Stimulated activated CD4-positive, alpha-beta T cell treated with anti-CD3 and anti-CD28 coated beads, Interleukin-4, amount 100 ng/mL, for 24 hours (primary cell): ENCODE measurements around the gene CD163L1.
"Not testable (repeated sequence)": the region's sequence is repeated elsewhere in the genome, so short reads cannot be mapped to it uniquely, and the experiment has no call there.

Experiments
- DNase-seq: peaks from one replicate; pipeline ENCODE4 v3.0.0-alpha.2; 2020

CD163L1 gene

GRCh38 chr12:7403466-7403865, 40.5 kb downstream of the CD163L1 start:
- DNase-seq = no peak

DNA sequence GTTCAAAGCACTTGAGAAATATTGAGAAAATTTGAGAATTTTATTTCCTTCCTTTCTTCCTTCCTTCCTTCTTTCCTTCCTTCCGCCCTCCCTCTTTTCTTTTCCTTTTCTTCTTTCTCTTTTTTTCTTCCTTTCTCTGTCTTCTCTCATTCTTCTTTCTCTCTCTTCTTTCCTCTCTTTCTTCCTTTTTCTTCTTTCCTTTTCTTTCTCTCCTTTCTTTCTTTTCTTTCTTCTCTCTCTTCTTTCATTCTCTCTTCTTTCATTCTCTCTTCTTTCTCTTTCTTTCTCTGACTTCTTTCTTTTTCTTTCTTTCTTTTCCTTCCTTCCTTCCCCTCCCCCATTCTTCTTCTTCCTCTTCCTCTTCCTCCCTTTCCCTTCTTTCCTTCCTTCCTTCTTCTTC, 44.9 kb downstream of the CD163L1 start:
- DNase-seq = no peak

GRCh38 chr12:7396418-7396817, 47.5 kb downstream of the CD163L1 start:
- no peak for DNase-seq

DNA sequence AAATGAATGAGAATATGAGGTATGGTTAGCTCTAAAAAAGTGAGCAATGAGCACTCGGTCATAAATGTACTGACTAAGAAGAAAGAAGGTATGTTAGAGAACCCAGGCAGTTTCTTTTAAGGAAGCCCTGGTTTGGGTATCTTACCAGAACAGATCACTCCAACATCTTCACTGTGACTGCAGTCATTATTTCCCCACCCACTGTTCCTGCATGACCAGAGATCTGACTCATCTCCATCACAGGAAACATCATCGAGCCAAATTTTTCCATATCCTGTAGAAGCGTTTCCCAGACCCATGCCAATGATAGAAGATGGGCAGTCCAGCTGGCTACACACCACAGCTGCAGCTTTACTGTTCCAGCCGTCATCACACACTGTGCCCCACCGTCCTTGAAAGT, 48.0 kb downstream of the CD163L1 start:
- no peak for DNase-seq

GRCh38 chr12:7387289-7387688, 56.7 kb downstream of the CD163L1 start:
- no peak for DNase-seq

GRCh38 chr12:7383157-7383556, 60.8 kb downstream of the CD163L1 start:
- no peak for DNase-seq

DNA sequence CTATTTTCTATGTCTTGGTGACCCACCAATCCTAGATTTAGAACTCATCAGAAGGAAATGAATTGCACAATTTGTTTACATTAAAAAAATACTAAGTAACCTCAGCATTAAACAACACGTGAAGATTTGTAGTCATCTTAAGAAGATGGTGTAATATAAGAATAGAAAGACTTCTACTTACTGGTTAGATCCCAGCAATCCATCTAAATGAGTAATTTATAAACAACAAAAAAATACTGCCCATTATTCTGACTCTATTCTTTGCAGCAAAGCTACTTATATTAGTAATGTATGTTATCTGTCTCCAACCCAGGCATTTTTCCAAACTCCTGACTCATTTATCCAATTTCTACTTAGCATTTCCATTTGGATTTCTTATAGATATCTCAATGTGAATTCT, 67.8 kb downstream of the CD163L1 start:
- DNase-seq = no peak

DNA sequence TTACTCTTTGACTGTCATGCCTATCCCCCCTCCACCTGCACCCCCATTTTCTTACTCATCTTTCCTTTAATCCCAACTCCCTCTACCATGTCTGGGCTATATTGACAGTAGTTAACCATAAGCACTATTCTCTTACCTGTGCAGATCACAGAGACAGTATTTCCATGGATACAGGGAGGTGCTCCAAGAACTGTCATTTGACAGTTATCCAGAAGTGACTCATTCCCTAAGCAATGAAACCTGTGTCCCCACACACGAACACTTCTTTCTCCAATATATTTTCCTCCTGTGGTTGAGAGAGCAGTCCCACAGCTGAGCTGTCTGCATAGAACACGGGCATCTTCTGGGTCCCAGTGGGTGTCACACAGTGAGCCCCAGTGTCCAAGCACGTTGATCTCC, 68.8 kb downstream of the CD163L1 start:
- no peak for DNase-seq

- DNase-seq = no peak
Observed at GRCh38 chr12:7374423-7375144, 69.4 kb downstream of the CD163L1 start.

DNA sequence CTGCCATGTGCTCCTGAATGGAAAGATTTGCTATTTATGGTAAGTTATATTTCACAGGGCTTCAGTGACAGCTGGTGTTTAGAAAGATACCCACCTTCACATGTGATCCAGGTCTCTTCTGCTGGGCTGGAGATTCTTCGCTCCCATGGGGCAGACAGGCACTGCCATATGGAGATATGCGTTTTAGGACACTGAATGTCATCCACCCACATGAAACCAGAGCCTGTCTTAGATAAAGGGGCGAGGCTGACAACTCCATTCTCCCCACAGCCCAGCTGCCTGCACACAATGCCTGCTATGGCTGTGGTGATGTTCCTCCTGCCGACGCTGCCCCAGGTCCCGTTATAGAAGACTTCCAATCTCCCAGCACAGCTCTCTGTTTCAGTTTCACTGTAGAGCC, 70.7 kb downstream of the CD163L1 start:
- no peak for DNase-seq

DNA sequence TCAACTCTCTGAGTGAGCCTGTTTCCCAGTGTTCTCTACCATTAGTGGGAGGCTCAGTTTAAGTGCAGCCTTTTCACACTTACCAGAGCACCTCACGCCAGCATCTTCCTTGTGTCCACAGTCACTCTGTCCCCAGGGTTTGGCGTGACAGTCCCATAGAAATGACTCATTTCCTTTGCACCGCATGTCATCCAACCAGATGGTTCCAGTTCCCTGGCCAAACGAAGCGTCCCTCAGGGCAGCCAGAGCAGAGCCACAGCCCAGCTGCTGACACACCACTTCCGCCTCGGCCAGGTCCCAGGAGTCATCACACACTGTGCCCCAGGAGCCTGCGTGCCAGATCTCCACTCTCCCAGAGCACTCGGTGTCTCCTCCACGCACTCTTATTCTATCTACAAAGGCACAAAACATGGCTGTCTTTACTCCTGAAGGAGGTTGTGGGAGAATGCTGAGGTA, 74.7 kb downstream of the CD163L1 start:
- no peak for DNase-seq

DNA sequence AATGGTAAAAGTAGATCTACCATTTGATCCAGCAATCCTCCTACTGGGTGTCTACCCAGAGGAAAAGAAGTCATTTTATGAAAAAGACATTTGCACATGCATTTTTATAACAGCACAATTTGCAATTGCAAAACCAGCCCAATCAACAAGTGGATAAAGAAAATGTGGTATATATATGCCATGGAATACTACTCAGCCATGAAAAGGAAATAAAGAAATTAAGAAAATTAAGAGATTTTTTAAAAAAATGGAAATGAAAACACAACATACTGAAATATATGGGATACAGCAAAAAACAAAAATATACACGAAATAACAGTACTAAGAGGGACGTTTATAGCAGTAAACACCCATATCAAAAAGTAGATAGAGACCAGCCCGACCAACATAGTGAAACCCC, 81.2 kb downstream of the CD163L1 start:
- no peak for DNase-seq

DNA sequence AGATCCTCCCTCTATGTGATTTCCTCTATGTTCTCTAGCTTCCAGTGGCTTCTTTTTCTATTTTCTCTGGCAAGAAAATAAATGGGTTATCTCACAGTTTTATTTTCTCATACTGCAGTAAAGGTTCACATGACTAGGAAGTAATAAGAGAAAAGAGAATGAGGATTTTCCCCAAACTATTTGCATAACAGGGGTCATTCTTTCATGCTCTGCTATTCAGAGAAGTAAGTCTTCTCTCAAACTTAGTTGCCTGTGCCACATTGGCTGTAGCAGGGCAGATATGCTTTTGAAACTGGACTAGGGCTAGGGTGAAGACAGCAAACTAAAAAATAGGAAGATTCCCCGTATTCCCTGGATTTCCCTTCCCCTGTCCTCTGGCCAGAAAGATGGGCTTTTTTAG, 82.7 kb downstream of the CD163L1 start:
- DNase-seq = no peak

DNA sequence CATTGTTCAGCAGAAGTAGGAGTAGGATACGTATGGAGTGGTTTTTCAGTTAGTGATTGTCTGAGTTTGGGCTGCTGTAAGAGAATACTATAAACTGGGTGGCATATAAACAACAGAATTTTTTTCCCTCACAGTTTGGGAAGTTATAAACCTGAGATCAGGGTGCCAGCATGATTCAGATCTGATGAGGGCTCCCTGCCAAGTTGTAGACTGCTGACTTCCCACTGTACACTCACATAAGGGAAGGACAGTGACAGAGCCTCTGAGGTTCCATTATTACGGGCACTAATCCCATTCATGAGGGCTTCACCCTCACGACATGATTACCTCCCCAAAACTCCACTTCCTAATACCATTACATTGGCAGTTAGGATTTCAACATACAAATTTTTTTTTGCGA, 89.4 kb downstream of the CD163L1 start:
- no peak for DNase-seq

GRCh38 chr12:7352661-7353060, 91.3 kb downstream of the CD163L1 start:
- DNase-seq = no peak

- no peak for DNase-seq
Observed at GRCh38 chr12:7351177-7351576, 92.8 kb downstream of the CD163L1 start.

GRCh38 chr12:7349418-7349817, 94.5 kb downstream of the CD163L1 start:
- DNase-seq = no peak

DNA sequence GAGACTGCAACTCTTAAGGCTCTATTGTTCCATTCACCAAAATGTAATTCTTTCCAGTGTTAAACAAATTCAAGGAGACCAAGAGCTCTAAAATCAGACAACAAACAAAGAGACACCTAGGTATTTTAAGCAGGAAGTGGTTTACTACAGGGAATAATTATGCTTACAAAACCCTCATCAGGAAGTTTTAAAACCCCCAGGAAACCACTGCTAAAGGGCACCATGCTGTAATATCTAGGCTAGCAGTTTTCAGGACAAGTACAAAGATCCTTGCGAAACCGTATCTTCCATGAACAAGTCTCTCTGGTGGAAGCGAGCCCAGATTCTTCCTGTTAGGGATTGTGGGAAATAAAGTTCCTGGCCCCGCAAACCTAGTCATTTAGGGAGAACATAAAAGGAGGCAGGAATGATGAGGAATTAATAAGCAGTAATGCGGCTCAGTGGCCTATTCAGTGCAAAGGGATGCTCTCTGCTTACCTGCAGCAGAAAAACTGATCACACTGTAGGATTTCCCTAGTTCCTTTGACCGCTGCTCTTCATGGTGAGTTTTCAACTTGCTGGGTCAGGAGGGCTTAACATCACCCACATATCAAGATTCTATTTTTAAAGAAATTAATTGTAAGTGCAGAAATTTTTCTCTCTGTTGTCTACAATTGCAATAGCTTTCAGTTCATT, 97.3 kb downstream of the CD163L1 start:
- DNase-seq = no peak

- DNase-seq = no peak
Observed at GRCh38 chr12:7344833-7345606, 98.9 kb downstream of the CD163L1 start.

DNA sequence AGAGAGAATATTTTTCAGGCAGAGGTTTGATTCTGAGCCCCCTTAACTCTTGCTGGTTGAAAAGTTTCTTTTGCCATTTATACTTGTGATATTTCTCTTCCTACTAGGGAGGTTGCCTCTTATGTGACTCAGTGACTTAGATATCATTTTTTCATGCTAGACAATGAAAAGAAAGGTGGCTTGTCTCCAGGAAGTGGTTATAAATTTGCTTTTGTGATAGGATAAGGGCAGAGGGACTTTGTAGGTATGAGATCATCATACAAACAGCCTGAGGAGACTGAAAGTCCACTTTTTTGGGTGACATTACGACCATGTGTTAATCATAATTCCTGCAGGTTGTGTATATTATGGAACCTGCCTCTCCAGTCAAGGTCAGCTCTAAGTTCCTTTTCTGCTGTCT, 104.3 kb downstream of the CD163L1 start:
- no peak for DNase-seq

DNA sequence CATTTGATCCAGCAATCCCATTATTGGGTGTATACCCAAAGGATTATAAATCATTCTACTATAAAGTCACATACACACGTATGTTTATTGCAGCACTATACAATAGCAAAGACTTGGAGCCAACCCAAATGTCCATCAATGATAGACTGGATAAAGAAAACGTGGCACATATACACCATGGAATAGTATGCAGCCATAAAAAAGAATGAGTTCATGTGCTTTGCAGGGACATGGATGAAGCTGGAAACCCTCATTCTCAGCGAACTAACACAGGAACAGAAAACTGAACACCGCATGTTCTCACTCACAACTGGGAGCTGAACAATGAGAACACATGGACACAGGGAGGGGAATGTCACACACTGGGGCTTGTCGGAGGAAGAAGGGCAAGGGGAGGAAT, 106.2 kb downstream of the CD163L1 start:
- DNase-seq = not testable (repeated sequence)

GRCh38 chr12:7327918-7328317, 116.0 kb downstream of the CD163L1 start:
- DNase-seq = no peak

DNA sequence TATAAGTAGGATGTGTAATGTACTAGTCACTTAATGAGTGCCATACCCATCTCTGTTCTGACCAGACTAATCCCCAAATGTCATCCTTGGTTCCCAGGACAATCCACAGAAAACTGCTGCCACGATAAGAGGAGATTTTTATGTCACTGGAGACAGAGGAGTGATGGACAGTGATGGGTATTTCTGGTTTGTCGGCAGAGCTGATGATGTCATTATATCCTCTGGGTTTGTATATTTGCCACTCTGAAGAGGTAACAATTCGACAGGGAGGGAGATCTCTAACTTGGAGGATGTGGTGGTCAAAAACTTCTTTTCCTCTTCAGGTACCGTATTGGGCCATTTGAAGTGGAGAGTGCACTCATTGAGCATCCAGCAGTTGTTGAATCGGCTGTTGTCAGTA, 119.8 kb downstream of the CD163L1 start:
- no peak for DNase-seq

- no peak for DNase-seq
Observed at GRCh38 chr12:7322599-7322998, 121.4 kb downstream of the CD163L1 start.
